ENCODE results near the gene OXCT1.

- no peak for TF ChIP-seq YY1 (IDR thresholded peaks at IDR 0.05; ENCODE audit: insufficient read depth, insufficient read length)
- no peak for TF ChIP-seq ZNF274 (IDR thresholded peaks at IDR 0.05; ENCODE audit: low read depth, low read length)
- no peak for TF ChIP-seq SUZ12 (IDR thresholded peaks at IDR 0.05; ENCODE audit: extremely low read depth, insufficient read depth, insufficient read length)
Observed at GRCh38 chr5:41871852-41872251, 1.6 kb upstream of the OXCT1 start.
